OCI-LY1 (cell line): ENCODE measurements around the gene UST.

ENCODE experiments used
- H2AFZ ChIP-seq: fragments of 200-600 bp; sonication (generic), shearing (Covaris generic); 2 replicates; pipeline ENCODE4 v1.6.0; 2014; ENCODE audit warnings: antibody characterized with exemption, mild to moderate bottlenecking, low read length
- H3F3A ChIP-seq: fragments of 200-600 bp; sonication (generic), shearing (Covaris generic); 2 replicates; pipeline ENCODE4 v1.6.0; 2014; ENCODE audit warnings: mild to moderate bottlenecking, antibody characterized with exemption, low read length, moderate library complexity; ENCODE audit not compliant: insufficient read depth
- H3K27ac ChIP-seq: fragments of 200-600 bp; sonication (generic); 2 replicates; pipeline ENCODE4 v1.5.1; 2014; ENCODE audit warnings: low read length, mixed run types, mild to moderate bottlenecking, low read depth; ENCODE audit not compliant: poor library complexity, severe bottlenecking
- H3K27me3 ChIP-seq: fragments of 200-600 bp; sonication (generic); 2 replicates; pipeline ENCODE4 v1.6.0; 2014; ENCODE audit warnings: antibody characterized with exemption, mild to moderate bottlenecking, low read length, moderate library complexity; ENCODE audit not compliant: insufficient read depth
- H3K36me3 ChIP-seq: fragments of 200-600 bp; sonication (generic); 2 replicates; pipeline ENCODE4 v1.6.1; 2014; ENCODE audit warnings: mild to moderate bottlenecking, antibody characterized with exemption, low read length, moderate library complexity, mixed read lengths; ENCODE audit not compliant: insufficient read depth
- H3K4me1 ChIP-seq: fragments of 200-600 bp; sonication (generic); 2 replicates; pipeline ENCODE4 v1.5.1; 2014; ENCODE audit warnings: mild to moderate bottlenecking, low read length, moderate library complexity; ENCODE audit not compliant: insufficient read depth, severe bottlenecking
- H3K4me2 ChIP-seq: fragments of 200-600 bp; sonication (generic), shearing (Covaris generic); 2 replicates; pipeline ENCODE4 v1.6.1; 2014; ENCODE audit warnings: low read length
- H3K4me3 ChIP-seq: fragments of 200-600 bp; sonication (generic); 2 replicates; pipeline ENCODE4 v1.5.1; 2014; ENCODE audit warnings: low read length, low read depth, mild to moderate bottlenecking, mixed read lengths; ENCODE audit not compliant: poor library complexity, severe bottlenecking
- H3K79me2 ChIP-seq: fragments of 200-600 bp; shearing (Covaris generic); 2 replicates; pipeline ENCODE4 v1.6.1; 2016; ENCODE audit warnings: mixed run types, low read length, mixed read lengths; ENCODE audit not compliant: insufficient read depth
- H3K9ac ChIP-seq: fragments of 200-600 bp; sonication (generic), shearing (Covaris generic); 2 replicates; pipeline ENCODE4 v1.6.1; 2014; ENCODE audit warnings: mild to moderate bottlenecking, low read length, mixed read lengths
- H3K9me2 ChIP-seq: fragments of 200-600 bp; sonication (generic), shearing (Covaris generic); 2 replicates; pipeline ENCODE4 v1.6.1; 2014; ENCODE audit warnings: low read depth, mild to moderate bottlenecking, low read length, mixed read lengths
- H3K9me3 ChIP-seq: fragments of 200-600 bp; shearing (Covaris generic); 2 replicates; pipeline ENCODE4 v1.6.1; 2014; ENCODE audit warnings: low read length, mixed read lengths
- H4K20me1 ChIP-seq: fragments of 200-600 bp; sonication (generic), shearing (Covaris generic); 2 replicates; pipeline ENCODE4 v1.6.0; 2016; ENCODE audit warnings: mild to moderate bottlenecking, low read length; ENCODE audit not compliant: insufficient read depth
- EZH2 ChIP-seq: fragments of 200-600 bp; sonication (generic), shearing (Covaris generic); IDR thresholded peaks from 2 replicates; pipeline ENCODE4 v1.8.0; 2017; ENCODE audit warnings: borderline replicate concordance, mixed run types, mild to moderate bottlenecking, antibody characterized with exemption, low read length, moderate library complexity, mixed read lengths
- TF ChIP-seq, protein P1 (sequence below): fragments of 200-600 bp; sonication (generic), shearing (Covaris generic); IDR thresholded peaks from 2 replicates; pipeline ENCODE4 v1.5.1; 2017; ENCODE audit warnings: mild to moderate bottlenecking, antibody characterized with exemption, low read length, moderate library complexity, mixed read lengths

Gene UST

DNA sequence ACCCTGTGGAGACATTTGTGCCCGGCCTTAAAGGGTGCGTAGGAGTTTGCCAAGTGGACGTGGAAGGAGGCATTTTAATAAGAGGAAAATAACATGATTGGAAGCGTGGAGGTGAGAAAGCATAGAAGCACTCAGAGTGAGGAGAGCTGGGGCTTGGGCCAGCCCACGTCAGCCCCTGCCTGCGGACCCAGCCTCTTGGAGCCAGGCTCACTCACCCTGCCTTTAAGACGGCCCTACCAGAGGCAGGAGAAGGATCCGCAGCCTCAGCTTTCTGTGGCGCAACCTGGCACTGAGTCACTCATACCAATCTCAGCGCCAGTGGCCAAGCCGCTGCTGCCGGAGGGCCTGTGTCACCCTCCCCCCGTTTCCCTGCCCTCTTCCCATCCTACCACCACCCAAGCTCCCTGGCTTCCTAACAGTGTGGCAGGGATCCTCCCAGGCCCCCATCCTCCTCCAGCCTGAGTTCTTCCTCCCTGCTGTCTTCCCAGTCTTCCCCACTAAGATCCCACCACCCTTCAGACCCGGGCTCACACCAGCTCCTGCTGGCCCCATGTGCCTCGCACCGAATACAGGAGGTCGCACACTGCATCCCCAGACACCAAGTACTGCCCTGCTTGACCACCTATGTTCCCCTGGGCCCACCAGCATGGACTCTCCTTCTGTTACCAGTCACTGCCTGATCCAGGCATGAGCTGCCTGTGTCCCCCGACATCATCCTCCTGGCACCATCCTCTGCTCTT is 285.2 kb downstream of the UST start:
- Histone ChIP-seq H3K36me3 (no peaks in the 10 kb centered on the region), H3K4me1 (no peaks in the 10 kb centered on the region), H3F3A (no peaks in the 10 kb centered on the region), H3K9me2 (no peaks in the 10 kb centered on the region), H3K9me3 (no peaks in the 10 kb centered on the region), H3K27ac (no peak overlapping the region), H3K9ac (no peak overlapping the region), H4K20me1 (no peaks in the 10 kb centered on the region), H3K27me3 (no peaks in the 10 kb centered on the region; the same call in none of the 2 replicates), H3K4me2 (no peak overlapping the region), H2AFZ (no peak overlapping the region), H3K79me2 (no peaks in the 10 kb centered on the region), H3K4me3 (no peak overlapping the region)
- TF ChIP-seq EZH2: no peak
- TF ChIP-seq, protein P1, sequence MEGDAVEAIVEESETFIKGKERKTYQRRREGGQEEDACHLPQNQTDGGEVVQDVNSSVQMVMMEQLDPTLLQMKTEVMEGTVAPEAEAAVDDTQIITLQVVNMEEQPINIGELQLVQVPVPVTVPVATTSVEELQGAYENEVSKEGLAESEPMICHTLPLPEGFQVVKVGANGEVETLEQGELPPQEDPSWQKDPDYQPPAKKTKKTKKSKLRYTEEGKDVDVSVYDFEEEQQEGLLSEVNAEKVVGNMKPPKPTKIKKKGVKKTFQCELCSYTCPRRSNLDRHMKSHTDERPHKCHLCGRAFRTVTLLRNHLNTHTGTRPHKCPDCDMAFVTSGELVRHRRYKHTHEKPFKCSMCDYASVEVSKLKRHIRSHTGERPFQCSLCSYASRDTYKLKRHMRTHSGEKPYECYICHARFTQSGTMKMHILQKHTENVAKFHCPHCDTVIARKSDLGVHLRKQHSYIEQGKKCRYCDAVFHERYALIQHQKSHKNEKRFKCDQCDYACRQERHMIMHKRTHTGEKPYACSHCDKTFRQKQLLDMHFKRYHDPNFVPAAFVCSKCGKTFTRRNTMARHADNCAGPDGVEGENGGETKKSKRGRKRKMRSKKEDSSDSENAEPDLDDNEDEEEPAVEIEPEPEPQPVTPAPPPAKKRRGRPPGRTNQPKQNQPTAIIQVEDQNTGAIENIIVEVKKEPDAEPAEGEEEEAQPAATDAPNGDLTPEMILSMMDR: no peak

DNA sequence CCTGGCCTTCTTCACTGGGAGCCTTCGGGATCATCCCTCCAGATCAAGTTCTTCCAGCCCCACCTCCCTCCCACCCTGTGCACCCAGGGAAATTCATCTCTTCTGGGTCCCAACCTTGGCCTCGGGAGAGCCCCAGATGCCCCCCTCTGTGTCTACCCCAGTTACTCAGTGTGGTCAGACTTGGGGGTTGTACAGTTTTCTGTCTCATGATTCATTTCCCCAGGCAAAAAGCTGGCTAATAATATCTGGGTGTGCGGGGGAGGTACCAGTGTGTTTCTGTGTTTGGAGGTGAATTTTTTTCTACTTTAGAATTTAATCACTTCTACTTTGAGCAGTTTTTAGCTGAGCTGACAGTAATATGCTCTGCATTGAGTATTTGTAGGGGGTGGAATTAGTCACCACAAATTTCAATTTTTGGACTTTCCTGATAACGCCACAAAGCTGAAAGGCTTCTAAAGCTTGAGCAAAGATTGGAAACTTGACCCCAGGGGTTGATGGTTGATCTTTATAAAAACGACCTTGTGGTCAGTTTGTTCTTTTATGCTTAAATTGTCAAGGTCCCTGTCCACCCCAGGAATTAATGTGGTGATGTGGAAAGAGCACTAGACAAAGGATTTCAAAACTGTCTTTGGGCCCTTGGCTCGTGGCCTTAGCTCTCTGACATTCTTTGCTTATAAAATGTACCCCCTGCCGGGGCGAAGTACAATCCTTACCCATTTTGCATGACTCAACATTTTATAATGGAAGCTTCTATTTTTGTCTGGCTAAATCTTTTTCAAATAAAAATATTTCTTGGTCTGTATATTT is 286.0 kb downstream of the UST start:
- Histone ChIP-seq H3K9me2 (no peaks in the 10 kb centered on the region), H3K9ac (no peak overlapping the region), H3K27me3 (no peaks in the 10 kb centered on the region; the same call in none of the 2 replicates), H2AFZ (no peak overlapping the region), H3K36me3 (no peaks in the 10 kb centered on the region), H3K79me2 (no peaks in the 10 kb centered on the region), H3K4me3 (no peak overlapping the region), H3K9me3 (no peaks in the 10 kb centered on the region), H4K20me1 (no peaks in the 10 kb centered on the region), H3K4me2 (no peak overlapping the region), H3K4me1 (no peaks in the 10 kb centered on the region), H3F3A (no peaks in the 10 kb centered on the region), H3K27ac (no peak overlapping the region)
- TF ChIP-seq EZH2: no peak
- TF ChIP-seq, protein P1: no peak

DNA sequence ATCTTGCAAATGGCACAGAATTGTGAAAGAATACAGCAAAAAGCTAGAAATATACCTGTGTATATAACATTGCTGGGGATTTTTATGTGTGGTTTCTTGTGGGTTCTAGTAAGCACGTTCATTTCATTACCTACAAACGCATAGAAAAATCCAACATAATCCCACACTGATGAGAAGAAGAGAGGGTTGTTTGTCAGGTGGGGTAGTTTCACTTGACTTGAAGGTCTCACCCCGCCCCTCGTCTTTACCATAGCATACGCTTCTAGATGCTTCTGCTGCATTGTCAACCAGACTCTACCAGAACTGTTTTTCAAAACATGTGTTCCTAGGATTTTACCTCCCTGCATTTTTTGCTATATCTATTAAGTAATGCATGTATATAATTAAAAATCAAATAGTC is 286.6 kb downstream of the UST start:
- no peak for TF ChIP-seq EZH2
- TF ChIP-seq, protein P1: no peak
- no peaks in the 10 kb centered on the region for H3F3A ChIP-seq
- H3K9ac ChIP-seq: no peak overlapping the region
- no peaks in the 10 kb centered on the region for H4K20me1 ChIP-seq
- no peaks in the 10 kb centered on the region for H3K9me3 ChIP-seq
- H3K27ac ChIP-seq: no peak overlapping the region
- H3K27me3 ChIP-seq: no peaks in the 10 kb centered on the region; the same call in none of the 2 replicates
- H3K4me1 ChIP-seq: no peaks in the 10 kb centered on the region
- H3K9me2 ChIP-seq: no peaks in the 10 kb centered on the region
- H3K4me3 ChIP-seq: no peak overlapping the region
- H3K79me2 ChIP-seq: no peaks in the 10 kb centered on the region
- H2AFZ ChIP-seq: no peak overlapping the region
- H3K36me3 ChIP-seq: no peaks in the 10 kb centered on the region
- no peak overlapping the region for H3K4me2 ChIP-seq
